SK-N-SH treated with all-trans-retinoic acid at 6 μM for 48 hours (cell line): ENCODE measurements around the gene KYAT1.

Source experiments
- ATAC-seq: fragments of 200-7000 bp; cut with Tn5 transposase; 3 replicates; pipeline ENCODE4 v1.9.1; 2020; ENCODE audit warnings: mild to moderate bottlenecking, moderate library complexity
- ARNTL ChIP-seq: fragments of 450-650 bp; formaldehyde crosslinking; IDR thresholded peaks from 2 replicates; pipeline ENCODE4 v1.5.0; 2020; ENCODE audit warnings: low read depth, mild to moderate bottlenecking, moderate library complexity, borderline replicate concordance
- BACH2 ChIP-seq: fragments of 250-450 bp; sonication (Bioruptor Pico); IDR thresholded peaks from 2 replicates; pipeline ENCODE4 v1.9.0; 2021; ENCODE audit warnings: mild to moderate bottlenecking, borderline replicate concordance
- CREB5 ChIP-seq: fragments of 250-450 bp; sonication (Bioruptor Pico); IDR thresholded peaks from 2 replicates; pipeline ENCODE4 v1.5.1; 2020; ENCODE audit warnings: low read depth, mild to moderate bottlenecking, moderate library complexity
- CSDC2 ChIP-seq: fragments of 250-450 bp; sonication (Bioruptor Pico); IDR thresholded peaks from 2 replicates; pipeline ENCODE4 v1.5.0; 2020; ENCODE audit warnings: mild to moderate bottlenecking, moderate library complexity
- CSRNP3 ChIP-seq: fragments of 250-450 bp; sonication (Bioruptor Pico); IDR thresholded peaks from 2 replicates; pipeline ENCODE4 v1.5.1; 2021; ENCODE audit warnings: mild to moderate bottlenecking, moderate library complexity
- GLIS3 ChIP-seq: fragments of 250-450 bp; sonication (Bioruptor Pico); IDR thresholded peaks from 2 replicates; pipeline ENCODE4 v1.5.0; 2020; ENCODE audit warnings: mild to moderate bottlenecking, moderate library complexity
- ISL1 ChIP-seq: fragments of 250-450 bp; sonication (Bioruptor Pico); IDR thresholded peaks from 2 replicates; pipeline ENCODE4 v2.1.2; 2022; ENCODE audit warnings: mild to moderate bottlenecking, moderate library complexity
- OSR1 ChIP-seq: fragments of 250-450 bp; sonication (Bioruptor Pico); IDR thresholded peaks from 2 replicates; pipeline ENCODE4 v1.8.0; 2022; ENCODE audit warnings: moderate library complexity, mild to moderate bottlenecking, inconsistent platforms
- PATZ1 ChIP-seq: fragments of 250-450 bp; sonication (Bioruptor Pico); IDR thresholded peaks from 2 replicates; pipeline ENCODE4 v1.8.0; 2020; ENCODE audit warnings: mild to moderate bottlenecking, moderate library complexity, borderline replicate concordance
- POU6F1 ChIP-seq: fragments of 250-450 bp; sonication (Bioruptor Pico); IDR thresholded peaks from 2 replicates; pipeline ENCODE4 v1.8.0; 2021; ENCODE audit warnings: low read depth, mild to moderate bottlenecking, moderate library complexity, borderline replicate concordance
- PPARA ChIP-seq: fragments of 250-450 bp; sonication (Bioruptor Pico); IDR thresholded peaks from 2 replicates; pipeline ENCODE4 v1.5.0; 2020; ENCODE audit warnings: mild to moderate bottlenecking, borderline replicate concordance
- RARB ChIP-seq: fragments of 250-450 bp; sonication (Bioruptor Pico); IDR thresholded peaks from 2 replicates; pipeline ENCODE4 v1.8.0; 2021; ENCODE audit warnings: mild to moderate bottlenecking, moderate library complexity
- SNAI2 ChIP-seq: fragments of 250-450 bp; sonication (Bioruptor Pico); IDR thresholded peaks from 2 replicates; pipeline ENCODE4 v1.5.0; 2020; ENCODE audit warnings: mild to moderate bottlenecking, moderate library complexity
- TOX ChIP-seq: fragments of 250-450 bp; sonication (Bioruptor Pico); IDR thresholded peaks from 2 replicates; pipeline ENCODE4 v1.8.0; 2021; ENCODE audit warnings: mild to moderate bottlenecking, moderate library complexity, borderline replicate concordance
- TSHZ2 ChIP-seq: fragments of 250-450 bp; sonication (Bioruptor Pico); IDR thresholded peaks from 2 replicates; pipeline ENCODE4 v1.5.0; 2020; ENCODE audit warnings: mild to moderate bottlenecking, moderate library complexity
- ZC3H10 ChIP-seq: fragments of 250-450 bp; sonication (Bioruptor Pico); IDR thresholded peaks from 2 replicates; pipeline ENCODE4 v1.5.1; 2021; ENCODE audit warnings: mild to moderate bottlenecking, moderate library complexity
- ZFP30 ChIP-seq: fragments of 450-650 bp; formaldehyde crosslinking; IDR thresholded peaks from 2 replicates; pipeline ENCODE4 v1.5.0; 2022; ENCODE audit warnings: mild to moderate bottlenecking, moderate library complexity
- ZNF565 ChIP-seq: fragments of 450-650 bp; formaldehyde crosslinking; conservative IDR thresholded peaks from 2 replicates; pipeline ENCODE4 v1.5.0; 2020; ENCODE audit warnings: low read depth, mild to moderate bottlenecking, moderate library complexity
- ZNF70 ChIP-seq: fragments of 450-650 bp; formaldehyde crosslinking; IDR thresholded peaks from 2 replicates; pipeline ENCODE4 v1.5.0; 2020; ENCODE audit warnings: mild to moderate bottlenecking, moderate library complexity

KYAT1 gene

GRCh38 chr9:128822407-128823042, 59.2 kb downstream of the KYAT1 start (continued):
- TF ChIP-seq BACH2 (CRISPR knock-in tag) (no peak), CSDC2 (CRISPR knock-in tag) (no peak), RARB (CRISPR knock-in tag) (no peak), POU6F1 (CRISPR knock-in tag) (no peak)

GRCh38 chr9:128821584-128822406, 60.0 kb downstream of the KYAT1 start:
- TF ChIP-seq TSHZ2 (CRISPR knock-in tag) = no peak
- no peak for TF ChIP-seq ISL1
- no peak for TF ChIP-seq ZFP30 (CRISPR knock-in tag)
- no peak for TF ChIP-seq POU6F1 (CRISPR knock-in tag)
- no peak for TF ChIP-seq ZNF565 (CRISPR knock-in tag)
- no peak for TF ChIP-seq ZNF70 (CRISPR knock-in tag)
- TF ChIP-seq SNAI2 (CRISPR knock-in tag) = no peak
- TF ChIP-seq CREB5 (CRISPR knock-in tag) = no peak
- no peak for TF ChIP-seq TOX (CRISPR knock-in tag)
- no peak for TF ChIP-seq OSR1 (CRISPR knock-in tag)
- no peak for TF ChIP-seq RARB (CRISPR knock-in tag)
- no peak for TF ChIP-seq CSDC2 (CRISPR knock-in tag)
- TF ChIP-seq CSRNP3 (CRISPR knock-in tag) = no peak
- no peak for TF ChIP-seq ARNTL
- no peak for TF ChIP-seq PPARA
- TF ChIP-seq PATZ1 = no peak
- TF ChIP-seq ZC3H10 (CRISPR knock-in tag) = no peak
- no peak for TF ChIP-seq BACH2 (CRISPR knock-in tag)
- no peak for TF ChIP-seq GLIS3 (CRISPR knock-in tag)
- no peak for ATAC-seq
